Natural killer cell (primary cell): ENCODE results near the gene GYG1. TPM values are rescaled to one million over a fixed set of nuclear protein-coding genes. Genes with fewer than 3 reads are reported as not detected.

Experiments
- ATAC-seq, 3 donors: fragments of 150-1000 bp in 2 of 3; fragments of 200-7000 bp in 1 of 3; cut with Tn5 transposase; 1 replicate in 1 of 3; 2 replicates in 2 of 3; pipeline ENCODE4 v1.10.0; 2021; ENCODE audit warnings: mild to moderate bottlenecking in 2 of 3, moderate library complexity in 2 of 3
- DNase-seq, 2 donors: peaks; one replicate each; pipeline versions ENCODE4 v3.0.0 to v3.0.0-alpha.2; 2013 to 2021; ENCODE audit warnings: mixed read lengths in 1 of 2
- H3K27ac ChIP-seq: one replicate; pipeline ENCODE4 v1.5.1; 2013; ENCODE audit warnings: mild to moderate bottlenecking, low read length
- H3K27me3 ChIP-seq: one replicate; pipeline ENCODE4 v1.6.1; 2013; ENCODE audit warnings: low read length; ENCODE audit not compliant: control insufficient read depth, insufficient read depth
- H3K36me3 ChIP-seq: one replicate; pipeline ENCODE4 v1.6.1; 2013; ENCODE audit warnings: low read length; ENCODE audit not compliant: control insufficient read depth, insufficient read depth
- H3K4me1 ChIP-seq: one replicate; pipeline ENCODE4 v1.6.1; 2013; ENCODE audit warnings: low read length; ENCODE audit not compliant: control insufficient read depth, insufficient read depth
- H3K4me3 ChIP-seq: one replicate; pipeline ENCODE4 v1.5.1; 2013; ENCODE audit warnings: low read length
- H3K9me3 ChIP-seq: one replicate; pipeline ENCODE4 v1.6.1; 2013; ENCODE audit warnings: low read length; ENCODE audit not compliant: control insufficient read depth, insufficient read depth
- H3K27ac Mint-ChIP-seq, 2 donors: one replicate each; pipeline ENCODE4 v1.8.0; 2022; ENCODE audit warnings: mild to moderate bottlenecking in 2 of 2, mixed read lengths in 2 of 2, moderate library complexity in 1 of 2
- H3K27me3 Mint-ChIP-seq, 2 donors: one replicate each; pipeline ENCODE4 v1.8.0; 2022; ENCODE audit warnings: low read depth in 2 of 2, mixed read lengths in 2 of 2
- H3K36me3 Mint-ChIP-seq: one replicate; pipeline ENCODE4 v1.8.0; 2022; ENCODE audit warnings: mixed read lengths
- H3K4me1 Mint-ChIP-seq, 2 donors: one replicate each; pipeline ENCODE4 v1.8.0; 2022; ENCODE audit warnings: mixed read lengths in 2 of 2
- H3K4me3 Mint-ChIP-seq: one replicate; pipeline ENCODE4 v1.8.0; 2022; ENCODE audit warnings: mild to moderate bottlenecking, moderate library complexity, mixed read lengths
- H3K9me3 Mint-ChIP-seq, 2 donors: one replicate each; pipeline ENCODE4 v1.8.0; 2022; ENCODE audit warnings: mixed read lengths in 2 of 2
- CTCF ChIP-seq: fragments of 200-600 bp; IDR thresholded peaks from one replicate; pipeline ENCODE4 v1.8.0; 2022; ENCODE audit warnings: antibody characterized with exemption
- WGBS: methylation state at CpG from one replicate; pipeline ENCODE4 v1.1.7; 2013; ENCODE audit warnings: missing lambda C conversion rate; ENCODE audit not compliant: insufficient coverage; 5-methylcytosine and 5-hydroxymethylcytosine counted together
- intact Hi-C: fragments of 100-400 bp; cut with micrococcal nuclease; formaldehyde crosslinking; loops from one replicate; pipeline ENCODE4 v1.14.2; 2022
- total RNA-seq, 4 donors: library from RNA; stranded (reverse); fragments of 120-200 nt in 1 of 4; gene quantifications; one replicate each; pipeline versions ENCODE4 v1.2.3 to v1.2.4, GENCODE V29; 2013 to 2022

Gene GYG1
- total RNA-seq, 3 donors from 2014 or later (not counting 1 experiment from before 2014, with no cell fraction given) = 46.6 to 56.5 (median 49.6) TPM

GRCh38 chr3:149023951-149024350 lies 32.6 kb downstream of the GYG1 start:
- H3K36me3 ChIP-seq = peaks cover 79% of the 10 kb centered on the region
- H3K36me3 Mint-ChIP-seq = peaks cover 28% of the 10 kb centered on the region
- WGBS = 93% methylated on average over 2 of the region's 3 CpGs

GRCh38 chr3:149026718-149027117 lies 35.4 kb downstream of the GYG1 start:
- H3K36me3 Mint-ChIP-seq = peaks cover 27% of the 10 kb centered on the region
- no peaks in the 10 kb centered on the region for H3K27me3 Mint-ChIP-seq
- peak overlapping the region; percentile 55 to 71 for H3K27ac Mint-ChIP-seq
- no peak overlapping the region for H3K4me3 Mint-ChIP-seq
- H3K9me3 Mint-ChIP-seq = no peaks in the 10 kb centered on the region
- no peaks in the 10 kb centered on the region for H3K27me3 ChIP-seq
- H3K27ac ChIP-seq = no peak overlapping the region
- DNase-seq (no peak), ATAC-seq (no peak)
- no peaks in the 10 kb centered on the region for H3K4me1 ChIP-seq
- no peak for TF ChIP-seq CTCF
- H3K4me3 ChIP-seq = no peak overlapping the region
- H3K36me3 ChIP-seq = peaks cover 67% of the 10 kb centered on the region
- peaks cover 0 to 3% of the 10 kb centered on the region in 2 donors for H3K4me1 Mint-ChIP-seq
- WGBS = 93% methylated on average over 4 of the region's 4 CpGs
- no peaks in the 10 kb centered on the region for H3K9me3 ChIP-seq
- intact Hi-C loops = no loop called here

More at GRCh38 chr3:149023951-149024350, 32.6 kb downstream of the GYG1 start:
- Histone ChIP-seq H3K4me1 (no peaks in the 10 kb centered on the region), H3K9me3 (no peaks in the 10 kb centered on the region), H3K27ac (no peak overlapping the region), H3K27me3 (no peaks in the 10 kb centered on the region), H3K4me3 (no peak overlapping the region)
- peaks cover 6 to 18% of the 10 kb centered on the region in 2 donors for H3K4me1 Mint-ChIP-seq
- no peak for TF ChIP-seq CTCF
- DNase-seq (no peak), ATAC-seq (no peak)
- H3K9me3 Mint-ChIP-seq = no peaks in the 10 kb centered on the region
- no peaks in the 10 kb centered on the region for H3K27me3 Mint-ChIP-seq
- H3K27ac Mint-ChIP-seq = no peak overlapping the region
- no peak overlapping the region for H3K4me3 Mint-ChIP-seq
- intact Hi-C loops = no loop called here

GRCh38 chr3:149031096-149031495 lies 39.8 kb downstream of the GYG1 start:
- no peak overlapping the region for H3K4me3 Mint-ChIP-seq
- H3K4me3 ChIP-seq = no peak overlapping the region
- no peak for TF ChIP-seq CTCF
- H3K27me3 Mint-ChIP-seq = no peaks in the 10 kb centered on the region
- no peaks in the 10 kb centered on the region for H3K27me3 ChIP-seq
- no peaks in the 10 kb centered on the region for H3K4me1 ChIP-seq
- H3K9me3 Mint-ChIP-seq = no peaks in the 10 kb centered on the region
- H3K36me3 Mint-ChIP-seq = peaks cover 7% of the 10 kb centered on the region
- no CpG with 5 or more reads among the region's 2 CpGs for WGBS
- H3K27ac Mint-ChIP-seq = no peak overlapping the region
- DNase-seq (no peak), ATAC-seq (no peak)
- H3K9me3 ChIP-seq = no peaks in the 10 kb centered on the region
- no peaks in the 10 kb centered on the region for H3K4me1 Mint-ChIP-seq
- intact Hi-C loops = no loop called here
- H3K27ac ChIP-seq = no peak overlapping the region
- H3K36me3 ChIP-seq = peaks cover 42% of the 10 kb centered on the region

- H3K36me3 ChIP-seq = peaks cover 26% of the 10 kb centered on the region
- 91% methylated on average over 4 of the region's 4 CpGs for WGBS
These were observed 46.3 kb downstream of the GYG1 start for GRCh38 chr3:149037684-149038083.

More at GRCh38 chr3:149037684-149038083, 46.3 kb downstream of the GYG1 start:
- intact Hi-C loops = no loop called here
- H3K4me1 Mint-ChIP-seq = peaks cover 7 to 10% of the 10 kb centered on the region in 2 donors
- H3K36me3 Mint-ChIP-seq = peaks cover 6% of the 10 kb centered on the region
- Histone ChIP-seq H3K27me3 (no peaks in the 10 kb centered on the region), H3K4me3 (no peak overlapping the region), H3K4me1 (no peaks in the 10 kb centered on the region), H3K9me3 (no peaks in the 10 kb centered on the region), H3K27ac (no peak overlapping the region)
- no peaks in the 10 kb centered on the region for H3K9me3 Mint-ChIP-seq
- no peak overlapping the region for H3K4me3 Mint-ChIP-seq
- TF ChIP-seq CTCF = no peak
- H3K27ac Mint-ChIP-seq = no peak overlapping the region
- DNase-seq (no peak), ATAC-seq (no peak)
- no peaks in the 10 kb centered on the region for H3K27me3 Mint-ChIP-seq
